OCI-LY7 (cell line): ENCODE data around the gene THPO. TPM values are rescaled to one million over a fixed set of nuclear protein-coding genes. Genes with fewer than 3 reads are reported as not detected.

ENCODE experiments used
- BruUV-seq: library from RNA; stranded (reverse); fragments of 400-500 nt; replicated peaks from 2 replicates; lab custom pipeline; 2021; lab: Mats Ljungman, UMichigan
- CTCF ChIA-PET: fragments of 300-600 bp; sonication (Branson Sonifier 250); formaldehyde crosslinking; loops from one replicate; lab custom pipeline; 2022; ENCODE audit warnings: antibody characterized with exemption; ENCODE audit not compliant: unreplicated experiment; lab: Charles Lee
- POLR2A ChIA-PET: fragments of 300-600 bp; sonication (Branson Sonifier 250); formaldehyde crosslinking; loops from one replicate; lab custom pipeline; 2022; ENCODE audit warnings: antibody characterized with exemption; lab: Charles Lee
- DNase-seq: peaks from one replicate; pipeline ENCODE4 v3.0.0-alpha.2; 2015; ENCODE audit warnings: low spot score
- H2AFZ ChIP-seq: fragments of 200-600 bp; sonication (generic), shearing (Covaris generic); 2 replicates; pipeline ENCODE4 v1.6.1; 2014; ENCODE audit warnings: mild to moderate bottlenecking, antibody characterized with exemption, low read length, moderate library complexity
- H3K27ac ChIP-seq: fragments of 200-600 bp; sonication (generic); 2 replicates; pipeline ENCODE4 v1.5.1; 2014; ENCODE audit warnings: mixed run types, low read depth, mild to moderate bottlenecking, moderate library complexity, low read length, inconsistent platforms; ENCODE audit not compliant: poor library complexity, severe bottlenecking
- H3K36me3 ChIP-seq: fragments of 200-600 bp; sonication (generic); 2 replicates; pipeline ENCODE4 v1.6.1; 2014; ENCODE audit warnings: mild to moderate bottlenecking, antibody characterized with exemption, low read length, moderate library complexity, mixed read lengths; ENCODE audit not compliant: insufficient read depth
- H3K4me1 ChIP-seq: fragments of 200-600 bp; sonication (generic); 2 replicates; pipeline ENCODE4 v1.5.1; 2014; ENCODE audit warnings: mild to moderate bottlenecking, low read length; ENCODE audit not compliant: insufficient read depth, poor library complexity, severe bottlenecking
- H3K4me2 ChIP-seq: fragments of 200-600 bp; sonication (generic); 2 replicates; pipeline ENCODE4 v1.6.1; 2014; ENCODE audit warnings: mild to moderate bottlenecking, low read length
- H3K4me3 ChIP-seq: fragments of 200-600 bp; sonication (generic); 2 replicates; pipeline ENCODE4 v1.5.1; 2014; ENCODE audit warnings: mild to moderate bottlenecking, low read depth, low read length; ENCODE audit not compliant: poor library complexity, severe bottlenecking
- H3K79me2 ChIP-seq: fragments of 200-600 bp; sonication (generic); 2 replicates; pipeline ENCODE4 v1.6.1; 2016; ENCODE audit warnings: low read depth, mild to moderate bottlenecking, low read length, moderate library complexity, mixed read lengths; ENCODE audit not compliant: insufficient read depth
- H3K9me2 ChIP-seq: fragments of 200-600 bp; sonication (generic); 2 replicates; pipeline ENCODE4 v1.6.1; 2016; ENCODE audit warnings: mild to moderate bottlenecking, low read length, mixed read lengths; ENCODE audit not compliant: insufficient read depth
- H3K9me3 ChIP-seq: fragments of 200-600 bp; sonication (generic); 2 replicates; pipeline ENCODE4 v1.6.1; 2014; ENCODE audit warnings: mild to moderate bottlenecking, mixed run types, low read length, mixed read lengths
- H4K20me1 ChIP-seq: fragments of 200-600 bp; sonication (generic); 2 replicates; pipeline ENCODE4 v1.6.1; 2014; ENCODE audit warnings: mild to moderate bottlenecking, antibody characterized with exemption, low read length, moderate library complexity, mixed read lengths; ENCODE audit not compliant: insufficient read depth
- EZH2phosphoT487 ChIP-seq: fragments of 200-600 bp; sonication (generic); IDR thresholded peaks from 2 replicates; pipeline ENCODE4 v1.6.1; 2018; ENCODE audit warnings: low read depth, borderline replicate concordance, mild to moderate bottlenecking, mixed run types, antibody characterized with exemption, low read length, moderate library complexity, mixed read lengths
- intact Hi-C: fragments of 100-400 bp; cut with micrococcal nuclease; formaldehyde crosslinking; loops from one replicate; pipeline ENCODE4 v1.10.0; 2022; ENCODE audit not compliant: unreplicated experiment
- total RNA-seq, 2 experiments: library from RNA; depleted of rRNA in 1 of 2; stranded (reverse); fragments of >200 nt in 1 of 2; shearing (Covaris generic) in 1 of 2; gene quantifications; 2 replicates each; pipeline ENCODE4 v1.2.3, GENCODE V29; 2014 to 2022
- TF ChIP-seq, protein P1 (sequence below): fragments of 200-600 bp; sonication (generic); conservative IDR thresholded peaks from 2 replicates; pipeline ENCODE4 v1.5.1; 2014; ENCODE audit warnings: mild to moderate bottlenecking, antibody characterized with exemption, low read length, moderate library complexity, mixed read lengths

The THPO gene
- total RNA-seq, 2 experiments from 2014 or later = not detected

DNA sequence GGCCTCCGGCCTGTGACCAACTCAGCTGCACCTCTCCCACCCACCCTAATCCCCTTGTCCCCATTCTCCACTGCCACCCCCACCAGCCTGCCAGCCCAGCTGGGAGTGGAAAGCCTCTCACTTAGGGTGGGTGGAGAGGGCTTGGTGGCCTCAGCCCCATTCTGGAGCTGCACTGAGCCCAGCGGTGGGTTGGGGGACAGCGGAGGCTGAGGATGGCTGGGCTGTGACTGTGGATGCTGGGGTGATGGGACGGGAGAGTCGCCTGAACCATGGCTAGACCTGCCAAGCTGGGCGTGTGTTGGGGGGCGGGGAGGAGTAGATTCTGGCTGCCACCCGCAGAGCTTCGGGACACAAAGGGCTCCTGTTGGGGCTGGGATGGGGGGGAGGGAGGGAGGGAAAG lies 18.4 kb downstream of the THPO start:
- peaks cover 3% of the 10 kb centered on the region for H3K36me3 ChIP-seq
- intact Hi-C loops = loop anchor here (5.0 kb wide), 2 partner anchors 222 to 932 kb away; partner anchors contain the start of genes EIF2B5 and MCF2L2

DNA sequence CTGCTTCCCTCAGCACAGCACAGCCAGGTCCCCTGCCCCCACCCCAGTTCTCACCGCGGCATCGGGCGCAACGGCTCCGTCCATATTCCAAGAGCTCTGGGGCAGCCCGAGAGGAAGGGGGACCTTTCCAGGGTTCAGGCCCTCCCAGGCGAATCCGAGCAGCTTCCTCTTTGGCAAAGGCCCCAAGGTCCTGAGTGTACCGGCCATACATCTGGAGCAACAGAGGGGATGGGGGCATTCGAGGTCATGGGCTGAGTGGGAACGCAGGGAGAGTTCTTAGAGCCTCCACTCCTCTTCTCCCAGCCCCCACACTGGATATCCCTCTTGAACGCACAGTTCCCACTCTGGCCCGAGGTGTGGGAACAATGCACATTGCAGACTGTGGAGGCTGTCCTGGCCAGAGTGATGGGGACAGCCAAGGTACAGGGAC lies 19.1 kb downstream of the THPO start:
- Histone ChIP-seq H3K9me2 (no peaks in the 10 kb centered on the region), H3K27ac (no peak overlapping the region), H3K9me3 (no peaks in the 10 kb centered on the region), H3K4me1 (peaks cover 13% of the 10 kb centered on the region), H3K4me3 (no peak overlapping the region), H3K36me3 (no peaks in the 10 kb centered on the region), H3K4me2 (no peak overlapping the region), H2AFZ (no peak overlapping the region), H3K79me2 (peaks cover 6% of the 10 kb centered on the region; the same call in 1 of the 2 replicates), H4K20me1 (no peaks in the 10 kb centered on the region)
- BruUV-seq = no TSS peak
- TF ChIP-seq EZH2phosphoT487 = no peak
- TF ChIP-seq, protein P1, sequence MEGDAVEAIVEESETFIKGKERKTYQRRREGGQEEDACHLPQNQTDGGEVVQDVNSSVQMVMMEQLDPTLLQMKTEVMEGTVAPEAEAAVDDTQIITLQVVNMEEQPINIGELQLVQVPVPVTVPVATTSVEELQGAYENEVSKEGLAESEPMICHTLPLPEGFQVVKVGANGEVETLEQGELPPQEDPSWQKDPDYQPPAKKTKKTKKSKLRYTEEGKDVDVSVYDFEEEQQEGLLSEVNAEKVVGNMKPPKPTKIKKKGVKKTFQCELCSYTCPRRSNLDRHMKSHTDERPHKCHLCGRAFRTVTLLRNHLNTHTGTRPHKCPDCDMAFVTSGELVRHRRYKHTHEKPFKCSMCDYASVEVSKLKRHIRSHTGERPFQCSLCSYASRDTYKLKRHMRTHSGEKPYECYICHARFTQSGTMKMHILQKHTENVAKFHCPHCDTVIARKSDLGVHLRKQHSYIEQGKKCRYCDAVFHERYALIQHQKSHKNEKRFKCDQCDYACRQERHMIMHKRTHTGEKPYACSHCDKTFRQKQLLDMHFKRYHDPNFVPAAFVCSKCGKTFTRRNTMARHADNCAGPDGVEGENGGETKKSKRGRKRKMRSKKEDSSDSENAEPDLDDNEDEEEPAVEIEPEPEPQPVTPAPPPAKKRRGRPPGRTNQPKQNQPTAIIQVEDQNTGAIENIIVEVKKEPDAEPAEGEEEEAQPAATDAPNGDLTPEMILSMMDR = no peak
- intact Hi-C loops = no loop called here
- POLR2A ChIA-PET = interaction anchor here (0.5 kb wide), 1 partner anchor 365 kb away, joined by 4 read pairs; no protein-coding TSS in a partner anchor
- CTCF ChIA-PET = no interaction called here
- DNase-seq = no peak

More for the DNA sequence above, 18.4 kb downstream of the THPO start:
- no peak for DNase-seq
- TF ChIP-seq EZH2phosphoT487 = no peak
- TF ChIP-seq, protein P1 = no peak
- ChIA-PET CTCF (no interaction called here), POLR2A (interaction anchor here (0.5 to 0.6 kb wide), 3 partner anchors 59 to 574 kb away, joined by 3 to 4 read pairs (median 4); no protein-coding TSS in a partner anchor)
- H3K4me3 ChIP-seq = no peak overlapping the region
- no peaks in the 10 kb centered on the region; the same call in 1 of the 2 replicates for H4K20me1 ChIP-seq
- no peaks in the 10 kb centered on the region for H3K9me3 ChIP-seq
- no TSS peak for BruUV-seq
- no peak overlapping the region for H3K27ac ChIP-seq
- H3K4me2 ChIP-seq = no peak overlapping the region
- no peak overlapping the region for H2AFZ ChIP-seq
- no peaks in the 10 kb centered on the region for H3K9me2 ChIP-seq
- peaks cover 20% of the 10 kb centered on the region for H3K4me1 ChIP-seq
- H3K79me2 ChIP-seq = peaks cover 13% of the 10 kb centered on the region; the same call in 1 of the 2 replicates

DNA sequence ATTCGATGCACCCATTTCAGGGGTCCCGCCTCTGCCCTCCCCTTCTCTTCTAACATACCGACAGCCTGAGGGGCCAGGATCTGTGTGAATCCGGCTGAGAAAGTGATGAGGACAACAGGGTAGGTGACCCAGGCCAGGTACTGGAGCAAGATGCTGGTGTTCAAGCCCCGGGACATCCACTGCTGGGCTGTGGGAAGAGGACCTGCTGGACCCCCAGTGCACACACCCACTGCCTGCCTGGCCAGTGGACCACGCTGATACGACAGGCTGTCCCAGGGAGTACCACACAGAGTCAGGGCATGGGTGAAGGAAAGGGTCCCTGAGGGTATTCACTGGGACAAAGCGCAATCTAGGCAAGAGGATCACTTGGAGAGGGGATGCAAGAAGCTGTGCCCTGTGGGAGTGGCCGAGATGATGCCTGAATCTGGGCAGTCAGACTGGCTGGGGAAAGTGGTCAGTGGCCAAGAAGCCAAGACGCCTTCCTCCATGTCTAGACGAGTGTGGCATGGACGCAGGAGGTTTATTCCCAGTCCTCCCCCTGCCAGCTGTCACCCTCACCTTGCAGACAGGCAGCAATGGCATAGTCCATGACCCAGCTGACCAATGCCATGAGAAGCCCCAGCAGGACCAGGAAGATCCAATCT lies 19.8 kb downstream of the THPO start:
- BruUV-seq = no TSS peak
- CTCF ChIA-PET = no interaction called here

More for the DNA sequence above, 19.8 kb downstream of the THPO start:
- POLR2A ChIA-PET = no interaction called here
- no peaks in the 10 kb centered on the region for H3K79me2 ChIP-seq
- no peaks in the 10 kb centered on the region for H4K20me1 ChIP-seq
- no peak overlapping the region for H3K27ac ChIP-seq
- no peaks in the 10 kb centered on the region for H3K9me2 ChIP-seq
- DNase-seq = no peak
- no peaks in the 10 kb centered on the region for H3K36me3 ChIP-seq
- no peak overlapping the region for H3K4me2 ChIP-seq
- TF ChIP-seq, protein P1 = no peak
- no peak for TF ChIP-seq EZH2phosphoT487
- no peaks in the 10 kb centered on the region for H3K9me3 ChIP-seq
- H3K4me1 ChIP-seq = peaks cover 10% of the 10 kb centered on the region
- H3K4me3 ChIP-seq = no peak overlapping the region
- intact Hi-C loops = no loop called here
- H2AFZ ChIP-seq = no peak overlapping the region
